ENCODE data around the gene PAPOLB.

Gene PAPOLB

DNA sequence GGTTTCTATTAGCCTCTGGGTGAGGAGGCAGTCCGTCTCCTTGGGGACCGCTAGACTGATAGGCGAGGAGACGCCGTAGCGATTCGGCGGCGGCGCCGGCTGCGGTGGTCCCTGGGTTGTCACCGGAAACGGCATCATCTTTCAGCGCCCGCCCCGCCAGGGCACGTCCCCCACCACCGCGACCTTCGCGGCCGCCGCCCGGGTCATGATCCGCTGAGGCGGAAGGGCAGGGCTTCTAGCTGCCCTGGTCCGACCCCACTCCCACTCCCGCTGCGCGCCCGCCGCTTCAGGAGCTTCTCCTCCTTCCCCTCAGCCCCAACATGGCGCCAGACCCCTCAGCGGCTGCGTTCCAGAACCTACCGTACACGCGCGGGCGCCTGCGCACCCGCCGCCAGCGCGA is at the start of gene PAPOLB:
Gene PAPOLB, minus strand, starts transcription at position 358 of the 400 bp plus-strand sequence. Its CDS starts 220 bp downstream, at position 138.
- TF ChIP-seq GATA2 (IDR thresholded peaks at IDR 0.05; ENCODE audit: low read depth, low read length) = no peak
- TF ChIP-seq GATA3 (IDR thresholded peaks at IDR 0.05; ENCODE audit: low read depth, low read length) = no peak

DNA sequence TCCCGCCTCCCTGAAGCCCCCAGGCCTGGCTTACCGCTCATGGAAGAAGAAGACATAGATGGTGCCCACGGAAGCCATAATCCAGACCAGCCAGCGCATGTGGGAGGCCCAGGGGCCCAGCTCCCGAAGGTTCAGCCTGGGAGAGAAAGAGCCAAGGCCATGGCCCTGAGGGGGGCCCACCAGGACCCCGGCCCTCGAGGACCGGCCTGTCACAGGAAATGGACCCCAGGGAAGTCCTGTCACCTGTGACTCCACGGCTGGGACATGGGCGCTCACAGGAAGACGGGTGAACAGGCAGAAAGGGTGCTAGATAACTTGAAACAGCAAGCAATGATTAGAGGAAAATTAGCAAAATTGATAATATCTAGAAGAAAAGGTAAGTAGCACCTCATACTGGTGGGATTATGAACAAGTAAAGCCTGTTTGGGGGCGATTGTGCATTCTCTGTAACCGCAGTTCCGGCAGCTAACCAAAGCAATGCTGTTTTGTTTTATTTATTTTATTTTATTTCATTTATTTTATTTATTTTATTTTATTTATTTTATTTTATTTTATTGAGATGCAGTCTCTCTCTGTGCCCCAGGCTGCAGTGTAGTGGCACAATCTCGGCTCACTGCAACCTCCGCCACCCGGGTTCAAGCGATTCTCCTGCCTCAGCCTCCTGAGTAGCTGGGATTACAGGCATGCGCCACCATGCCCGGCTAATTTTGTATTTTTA is 49.4 kb upstream of the PAPOLB start:
- no peak for TF ChIP-seq GATA2 (IDR thresholded peaks at IDR 0.05; ENCODE audit: low read depth, low read length)
- TF ChIP-seq GATA3 (IDR thresholded peaks at IDR 0.05; ENCODE audit: low read depth, low read length) = no peak

DNA sequence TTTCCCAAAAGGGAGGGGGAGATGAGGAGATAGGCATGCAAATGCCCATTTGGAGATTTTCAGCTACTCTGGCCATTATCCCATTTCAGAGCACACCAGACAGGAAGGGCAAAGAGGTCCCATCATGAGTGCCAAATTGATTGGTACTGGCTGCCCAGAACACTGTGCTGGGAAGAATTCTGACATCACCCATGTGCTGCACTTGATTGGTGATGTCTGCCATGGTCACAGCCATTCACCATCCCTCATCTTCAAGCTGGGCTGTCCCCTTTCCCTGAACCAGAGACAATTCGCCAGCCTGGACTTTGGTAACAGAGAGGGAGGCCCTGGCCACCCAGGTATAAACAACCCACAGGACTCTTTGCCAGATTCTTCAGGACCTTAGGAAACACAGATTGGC is 44.9 kb upstream of the PAPOLB start:
- no peak for TF ChIP-seq GATA3 (IDR thresholded peaks at IDR 0.05; ENCODE audit: low read depth, low read length)
- TF ChIP-seq GATA2 (IDR thresholded peaks at IDR 0.05; ENCODE audit: low read depth, low read length) = no peak

DNA sequence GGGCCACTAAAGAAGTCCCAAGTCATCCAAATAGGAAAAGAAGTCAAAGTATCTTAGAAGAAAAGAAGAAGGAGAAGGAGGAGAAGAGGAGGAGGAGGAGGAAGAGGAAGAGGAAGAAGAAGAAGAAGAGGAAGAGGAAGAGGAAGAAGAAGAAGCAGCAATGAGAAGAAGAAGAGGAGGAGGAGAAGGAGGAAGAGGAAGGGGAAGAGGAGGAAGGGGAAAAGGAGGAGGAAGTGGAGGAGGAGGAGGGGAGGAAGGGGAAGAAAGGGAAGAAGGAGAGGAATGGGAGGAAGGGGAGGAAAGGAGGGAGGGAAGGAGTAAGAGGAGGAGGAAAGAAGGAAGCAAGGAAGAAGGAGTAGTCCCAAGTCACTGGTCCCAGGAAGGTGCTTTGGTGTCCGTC is 43.3 kb upstream of the PAPOLB start:
- no peak for TF ChIP-seq GATA2 (IDR thresholded peaks at IDR 0.05; ENCODE audit: low read depth, low read length)
- TF ChIP-seq GATA3 (IDR thresholded peaks at IDR 0.05; ENCODE audit: low read depth, low read length) = no peak

DNA sequence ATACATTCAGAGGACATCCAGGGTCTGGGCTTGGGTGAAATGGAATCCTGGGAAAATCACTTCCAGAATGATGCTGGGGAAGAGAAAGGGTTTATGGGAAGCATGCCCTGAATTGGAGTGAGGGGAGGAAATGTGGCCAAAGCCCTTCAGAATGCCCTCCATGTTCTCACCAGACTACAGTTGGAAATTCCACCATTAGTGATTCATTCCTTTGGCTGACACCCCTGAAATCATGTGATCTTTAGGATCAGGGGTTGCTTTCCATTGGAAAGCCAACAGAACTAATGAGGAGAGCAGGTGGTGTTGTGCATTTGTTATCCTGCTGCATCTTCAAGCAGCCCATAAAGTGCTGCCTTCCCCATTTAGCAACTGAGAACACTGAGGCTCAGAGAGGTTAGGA is 42.5 kb upstream of the PAPOLB start:
- TF ChIP-seq GATA2 (IDR thresholded peaks at IDR 0.05; ENCODE audit: low read depth, low read length) = no peak
- TF ChIP-seq GATA3 (IDR thresholded peaks at IDR 0.05; ENCODE audit: low read depth, low read length) = no peak

DNA sequence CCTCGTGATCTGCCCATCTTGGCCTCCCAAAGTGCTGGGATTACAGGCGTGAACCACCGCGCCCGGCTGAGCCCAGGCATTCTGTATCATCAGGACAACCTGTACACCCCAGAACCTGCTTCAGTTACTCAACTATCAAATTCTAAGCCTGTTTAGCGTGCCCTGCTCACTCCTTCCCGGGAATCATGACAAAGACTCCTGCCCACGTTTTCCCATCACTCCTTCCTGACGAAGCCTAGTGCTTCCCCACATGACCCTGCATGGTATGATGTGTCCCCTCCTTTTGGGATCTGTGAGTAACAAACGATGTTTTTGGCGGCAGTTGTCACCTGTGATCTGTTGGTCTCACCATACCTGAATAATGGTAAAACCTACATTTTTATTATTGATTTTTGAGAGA is 33.9 kb upstream of the PAPOLB start:
- TF ChIP-seq GATA2 (IDR thresholded peaks at IDR 0.05; ENCODE audit: low read depth, low read length) (no peak), GATA3 (IDR thresholded peaks at IDR 0.05; ENCODE audit: low read depth, low read length) (no peak)

DNA sequence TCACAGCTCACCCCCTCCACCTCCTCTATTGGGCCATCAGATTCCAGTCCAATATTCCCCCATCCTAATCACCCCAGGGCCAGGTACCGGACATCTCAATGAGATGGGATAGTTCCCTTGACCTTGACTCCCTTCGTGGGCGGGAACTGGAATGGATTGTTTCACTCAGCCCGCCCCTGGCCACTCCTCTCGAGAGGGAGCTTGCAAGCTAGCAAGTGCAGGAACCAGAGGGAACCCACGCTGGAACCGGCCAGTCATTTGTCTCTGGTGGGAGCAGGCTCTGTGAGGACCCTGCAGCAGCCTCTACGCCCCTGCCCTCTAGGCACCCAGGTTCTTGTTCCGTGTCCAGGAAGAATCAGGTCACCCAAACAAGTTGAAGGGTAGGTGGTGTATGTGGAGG is 32.7 kb upstream of the PAPOLB start:
- no peak for TF ChIP-seq GATA2 (IDR thresholded peaks at IDR 0.05; ENCODE audit: low read depth, low read length)
- TF ChIP-seq GATA3 (IDR thresholded peaks at IDR 0.05; ENCODE audit: low read depth, low read length) = no peak

DNA sequence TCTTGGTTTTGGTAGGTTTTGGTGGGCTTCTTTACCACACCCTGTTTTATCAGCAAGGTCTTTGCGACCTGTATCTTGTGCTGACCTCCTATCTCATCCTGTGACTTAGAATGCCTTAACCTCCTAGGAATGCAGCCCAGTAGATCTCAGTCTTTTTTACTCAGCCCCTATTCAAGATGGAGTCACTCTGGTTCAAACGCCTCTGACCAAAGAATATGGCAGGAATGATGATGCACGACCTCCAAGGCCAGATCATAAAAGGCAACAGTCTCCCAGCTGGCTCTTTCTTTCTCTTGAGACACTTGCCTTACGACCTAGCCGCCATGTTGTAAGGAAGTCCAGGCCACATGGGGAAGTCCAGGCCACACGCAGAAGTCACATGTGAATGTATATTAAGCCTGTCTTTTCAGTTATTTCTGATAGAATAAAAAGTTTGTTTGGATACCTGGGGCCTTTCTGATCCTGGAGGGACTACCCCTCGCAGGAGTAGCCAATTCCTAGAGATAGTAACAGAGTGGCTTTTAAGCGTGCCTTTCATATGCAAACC is 32.2 kb upstream of the PAPOLB start:
- TF ChIP-seq GATA3 (IDR thresholded peaks at IDR 0.05; ENCODE audit: low read depth, low read length) = no peak
- no peak for TF ChIP-seq GATA2 (IDR thresholded peaks at IDR 0.05; ENCODE audit: low read depth, low read length)

DNA sequence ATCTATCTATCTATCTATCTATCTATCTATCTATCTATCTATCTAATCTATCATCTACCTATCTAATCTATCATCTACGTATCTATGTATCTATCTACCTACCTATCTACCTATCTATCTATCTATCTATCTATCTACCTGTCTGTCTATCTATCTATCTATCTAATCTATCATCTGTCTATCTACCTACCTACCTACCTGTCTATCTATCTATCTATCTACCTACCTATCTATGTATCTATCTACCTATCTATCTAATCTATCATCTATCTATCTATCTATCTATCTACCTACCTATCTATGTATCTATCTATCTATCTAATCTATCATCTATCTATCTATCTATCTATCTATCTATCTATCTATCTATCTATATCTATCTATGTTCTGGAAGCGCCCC is 29.7 kb upstream of the PAPOLB start:
- peak; percentile 23; the same call in 1 of the 2 replicates for TF ChIP-seq GATA3 (IDR thresholded peaks at IDR 0.05; ENCODE audit: low read depth, low read length)

DNA sequence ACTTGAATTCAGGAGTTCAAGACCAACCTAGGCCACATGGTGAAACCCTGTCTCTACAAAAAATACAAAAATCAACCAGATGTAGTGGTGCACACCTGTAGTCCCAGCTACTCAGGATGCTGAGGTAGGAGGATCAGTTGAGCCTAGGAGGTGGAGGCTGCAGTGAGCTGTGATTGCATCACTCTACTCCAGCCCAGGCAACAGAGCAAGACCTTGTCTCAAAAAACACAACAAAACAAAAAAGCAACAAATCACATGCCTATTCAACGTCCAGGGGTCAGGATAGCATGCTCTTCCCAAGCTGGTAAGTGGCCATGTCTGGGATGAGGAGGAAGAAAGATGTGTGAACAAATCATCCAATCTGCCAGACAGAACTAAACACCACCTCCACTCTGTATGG is 27.9 kb upstream of the PAPOLB start:
- no peak for TF ChIP-seq GATA2 (IDR thresholded peaks at IDR 0.05; ENCODE audit: low read depth, low read length)

DNA sequence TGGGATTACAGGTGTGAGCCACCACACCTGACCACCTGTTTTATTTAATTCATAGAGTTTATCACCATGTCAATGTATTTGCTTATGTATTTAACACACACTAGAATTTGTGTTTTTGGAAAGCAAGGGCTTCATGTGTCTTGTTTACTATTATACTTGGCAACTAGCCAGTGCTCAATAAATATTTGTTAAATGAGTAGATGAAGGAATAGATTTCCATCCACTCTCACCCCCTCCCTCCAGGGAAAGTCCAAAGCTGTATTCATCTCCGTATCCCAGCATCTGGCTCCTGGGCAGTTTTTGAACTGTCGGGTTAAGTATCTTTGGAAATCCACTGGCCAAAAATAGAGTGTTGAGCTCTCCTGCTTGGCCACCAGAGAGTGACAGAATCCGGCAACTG is 26.3 kb upstream of the PAPOLB start:
- TF ChIP-seq GATA2 (IDR thresholded peaks at IDR 0.05; ENCODE audit: low read depth, low read length) = no peak
- no peak for TF ChIP-seq GATA3 (IDR thresholded peaks at IDR 0.05; ENCODE audit: low read depth, low read length)

DNA sequence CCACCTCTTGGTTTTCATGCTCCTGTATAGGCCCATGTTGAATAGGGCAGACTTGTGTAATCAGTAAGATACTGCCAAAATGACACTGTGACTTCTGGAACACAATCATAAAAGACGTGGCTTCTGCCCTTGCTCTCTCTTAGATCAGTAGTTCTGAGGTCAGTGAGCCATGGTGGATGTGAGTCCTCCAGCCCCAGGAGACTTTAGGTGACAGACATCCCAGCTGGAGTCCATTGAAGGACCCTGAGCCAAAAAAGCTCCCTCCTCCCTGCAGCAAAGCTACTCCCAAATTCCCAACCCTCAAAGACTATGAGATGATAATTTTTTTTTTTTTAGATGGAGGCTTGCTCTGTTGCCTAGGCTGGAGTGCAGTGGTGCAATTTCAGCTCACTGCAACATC is 24.8 kb upstream of the PAPOLB start:
- TF ChIP-seq GATA3 (IDR thresholded peaks at IDR 0.05; ENCODE audit: low read depth, low read length) (no peak), GATA2 (IDR thresholded peaks at IDR 0.05; ENCODE audit: low read depth, low read length) (no peak)

DNA sequence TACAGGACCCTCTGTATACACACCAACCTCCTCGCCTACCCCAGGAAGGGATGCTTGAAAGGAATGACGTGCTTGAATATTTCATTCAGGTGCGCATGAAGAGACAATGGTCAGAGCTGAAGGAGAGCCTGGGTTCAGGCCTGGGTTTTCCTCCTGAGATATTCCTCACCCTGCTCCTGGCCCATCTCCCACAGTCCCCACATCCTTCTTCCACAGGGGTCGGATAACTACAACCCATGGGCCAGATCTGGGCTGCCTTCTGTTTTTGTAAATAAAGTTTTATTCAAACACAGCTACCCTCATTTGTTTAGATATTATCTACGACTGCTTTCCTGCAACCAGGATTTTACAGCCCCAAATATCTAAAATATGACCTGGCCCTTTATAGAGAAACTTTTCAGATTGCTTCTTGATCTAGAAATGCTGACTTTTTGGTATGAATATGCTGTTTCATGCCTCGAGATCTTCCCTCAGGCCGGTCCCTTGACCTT is 23.5 kb upstream of the PAPOLB start:
- no peak for TF ChIP-seq GATA2 (IDR thresholded peaks at IDR 0.05; ENCODE audit: low read depth, low read length)
- no peak for TF ChIP-seq GATA3 (IDR thresholded peaks at IDR 0.05; ENCODE audit: low read depth, low read length)

DNA sequence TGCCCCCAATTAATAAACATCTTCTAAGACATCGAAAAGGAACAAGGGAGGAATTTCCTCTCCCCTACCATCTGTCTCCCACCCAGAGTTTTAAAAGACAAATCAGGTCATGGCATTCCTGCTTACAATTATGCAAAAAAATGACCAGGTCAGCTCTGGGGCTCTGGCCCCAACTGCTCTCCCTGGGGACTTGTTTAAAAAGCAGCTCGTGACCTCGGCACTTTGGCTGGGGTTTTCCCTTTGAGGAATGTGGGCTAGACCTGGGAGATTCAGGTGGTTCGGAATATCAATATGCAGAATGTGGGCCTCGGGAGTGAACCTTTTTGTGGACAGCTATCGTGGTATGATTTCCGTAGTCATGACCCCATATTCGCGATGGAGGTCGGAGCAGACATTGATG is 22.3 kb upstream of the PAPOLB start:
- TF ChIP-seq GATA2 (IDR thresholded peaks at IDR 0.05; ENCODE audit: low read depth, low read length) (no peak), GATA3 (IDR thresholded peaks at IDR 0.05; ENCODE audit: low read depth, low read length) (no peak)

DNA sequence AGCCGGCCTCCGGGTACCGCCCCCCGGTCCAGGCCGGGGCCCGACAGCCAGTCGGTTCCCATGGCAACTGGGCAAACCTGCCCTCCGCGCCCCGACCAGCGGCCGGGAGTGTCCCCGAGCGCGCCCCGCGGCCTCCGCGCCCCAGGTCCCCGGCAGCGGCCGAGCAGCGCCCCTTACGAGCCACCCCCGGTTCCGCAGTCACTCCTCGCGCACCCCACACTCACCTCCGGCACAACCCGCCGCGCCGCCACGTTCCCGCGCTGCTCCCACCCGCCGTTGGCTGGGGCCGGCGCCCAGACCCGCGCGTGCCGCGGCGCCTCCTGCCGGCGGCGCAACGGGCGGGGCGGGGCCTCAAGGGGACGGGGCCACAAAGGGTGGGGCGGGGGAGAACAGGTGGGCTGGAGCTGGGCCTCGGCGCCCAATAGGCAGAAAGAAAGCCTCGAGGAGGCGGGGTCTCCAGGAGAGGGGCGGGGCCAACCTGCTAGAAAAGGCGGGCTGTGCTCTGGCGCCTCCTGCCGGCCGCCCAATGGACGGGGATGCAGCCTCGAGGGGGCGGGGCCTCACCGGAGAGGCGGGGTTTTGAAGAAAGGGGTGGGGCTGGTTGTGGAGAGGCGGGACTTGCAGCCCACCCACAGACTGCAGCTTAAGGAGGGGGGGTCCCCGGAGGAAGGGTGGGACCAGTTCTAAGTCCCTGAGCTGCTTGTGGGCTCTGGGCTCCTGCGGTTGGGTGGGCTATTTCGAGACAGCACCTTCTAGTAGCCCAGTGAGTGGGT is 21.7 kb upstream of the PAPOLB start, which contains the start of gene RADIL:
Gene RADIL, minus strand, starts transcription at position 345 of the 773 bp plus-strand sequence. CDS start 5,577 bp downstream, outside the sequence.
- no peak for TF ChIP-seq GATA3 (IDR thresholded peaks at IDR 0.05; ENCODE audit: low read depth, low read length)
- no peak; the same call in 1 of the 2 replicates for TF ChIP-seq GATA2 (IDR thresholded peaks at IDR 0.05; ENCODE audit: low read depth, low read length)

Data from SH-SY5Y (cell line).